Natural killer cell treated with Interleukin-12 subunit alpha and Interleukin-12 subunit beta and Interleukin-15 and Interleukin-18, amount 100 ng/mL, for 72 hours (primary cell): ENCODE data around the gene UGT2A3. TPM values are rescaled to one million over a fixed set of nuclear protein-coding genes. Genes with fewer than 3 reads are reported as not detected.
"Not testable (repeated sequence)": the region's sequence is repeated elsewhere in the genome, so short reads cannot be mapped to it uniquely, and the experiment has no call there.

Experiments
- ATAC-seq, 2 donors: fragments of 150-1000 bp; cut with Tn5 transposase in 1 of 2; sonication (Bioruptor Pico), chemical (Tn5 transposase) in 1 of 2; 2 replicates each; pipeline ENCODE4 v1.10.0; 2021
- DNase-seq: peaks from one replicate; pipeline ENCODE4 v3.0.0; 2022; ENCODE audit warnings: low spot score
- H3K27ac Mint-ChIP-seq, 2 donors: 1 replicate in 1 of 2; 2 replicates in 1 of 2; pipeline ENCODE4 v1.8.0; 2022; ENCODE audit warnings: mixed read lengths in 2 of 2, mild to moderate bottlenecking in 1 of 2, moderate library complexity in 1 of 2
- H3K27me3 Mint-ChIP-seq, 2 donors: 1 replicate in 1 of 2; 2 replicates in 1 of 2; pipeline ENCODE4 v1.8.0; 2022; ENCODE audit warnings: mixed read lengths in 2 of 2
- H3K36me3 Mint-ChIP-seq: one replicate; pipeline ENCODE4 v1.8.0; 2022; ENCODE audit warnings: mixed read lengths
- H3K4me1 Mint-ChIP-seq, 2 donors: 1 replicate in 1 of 2; 2 replicates in 1 of 2; pipeline ENCODE4 v1.8.0; 2022; ENCODE audit warnings: low read depth in 2 of 2, mixed read lengths in 2 of 2, mild to moderate bottlenecking in 1 of 2
- H3K4me3 Mint-ChIP-seq: one replicate; pipeline ENCODE4 v1.8.0; 2022; ENCODE audit warnings: mixed read lengths
- H3K9me3 Mint-ChIP-seq: 2 replicates; pipeline ENCODE4 v1.8.0; 2022; ENCODE audit warnings: mixed read lengths
- total RNA-seq, 2 donors: library from RNA; stranded (reverse); gene quantifications; one replicate each; pipeline ENCODE4 v1.2.3, GENCODE V29; 2022

The UGT2A3 gene
- not detected for total RNA-seq

DNA sequence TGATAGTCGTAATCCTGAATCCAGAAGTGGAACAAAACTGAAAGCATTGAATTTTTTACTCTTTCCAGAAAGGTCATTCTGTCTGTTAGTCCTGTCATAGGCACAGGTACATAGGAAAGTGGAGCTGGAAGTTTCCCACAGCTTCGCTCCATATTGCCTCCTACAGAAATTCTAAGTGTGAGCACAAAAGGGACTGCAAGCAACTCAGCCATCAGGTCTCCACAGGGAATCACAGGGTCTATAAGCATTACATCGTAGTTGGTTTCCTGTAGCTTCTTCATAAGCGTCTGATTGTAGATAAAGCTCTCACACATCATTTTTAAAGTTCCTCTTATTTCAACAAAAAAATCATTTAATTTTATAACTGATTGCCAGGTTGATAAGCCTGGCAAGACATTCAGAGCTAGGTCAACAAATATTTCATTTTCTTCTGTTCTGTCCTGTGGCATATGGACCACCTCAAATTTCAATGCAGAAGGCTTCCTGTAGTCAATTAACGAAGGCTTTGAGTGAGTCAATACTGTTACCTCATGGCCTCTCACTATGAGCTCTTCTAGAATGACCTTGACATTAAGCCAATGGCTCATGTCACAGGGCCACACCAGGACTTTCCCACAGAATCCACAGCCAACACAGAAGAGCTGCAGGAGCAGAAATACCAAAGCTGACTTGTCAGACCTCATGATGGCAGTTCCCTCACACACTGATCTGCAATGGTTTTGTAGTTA, at the start of gene UGT2A3:
Gene UGT2A3, minus strand, starts transcription at position 727 of the 728 bp plus-strand sequence. Its CDS starts 44 bp downstream, at position 683.
- no peak within 1 kb of the TSS for H3K27ac Mint-ChIP-seq
- no peaks in the 10 kb centered on the region for H3K4me1 Mint-ChIP-seq
- H3K36me3 Mint-ChIP-seq, result no peaks in the 10 kb centered on the region
- ATAC-seq (no peak), DNase-seq (no peak)
- H3K27me3 Mint-ChIP-seq, result no peaks in the 10 kb centered on the region
- H3K4me3 Mint-ChIP-seq, result no peak within 1 kb of the TSS
- peaks cover 4% of the 10 kb centered on the region for H3K9me3 Mint-ChIP-seq

GRCh38 chr4:68997040-68997439, 45.4 kb upstream of the UGT2A3 start:
- DNase-seq, result no peak
- Mint-ChIP-seq H3K36me3 (no peaks in the 10 kb centered on the region), H3K27ac (no peak overlapping the region), H3K27me3 (no peaks in the 10 kb centered on the region), H3K9me3 (peaks cover 13% of the 10 kb centered on the region), H3K4me1 (no peaks in the 10 kb centered on the region), H3K4me3 (no peak overlapping the region)
- no peak for ATAC-seq

- no peak for DNase-seq
These were observed 43.7 kb upstream of the UGT2A3 start for GRCh38 chr4:68995292-68995691.

DNA sequence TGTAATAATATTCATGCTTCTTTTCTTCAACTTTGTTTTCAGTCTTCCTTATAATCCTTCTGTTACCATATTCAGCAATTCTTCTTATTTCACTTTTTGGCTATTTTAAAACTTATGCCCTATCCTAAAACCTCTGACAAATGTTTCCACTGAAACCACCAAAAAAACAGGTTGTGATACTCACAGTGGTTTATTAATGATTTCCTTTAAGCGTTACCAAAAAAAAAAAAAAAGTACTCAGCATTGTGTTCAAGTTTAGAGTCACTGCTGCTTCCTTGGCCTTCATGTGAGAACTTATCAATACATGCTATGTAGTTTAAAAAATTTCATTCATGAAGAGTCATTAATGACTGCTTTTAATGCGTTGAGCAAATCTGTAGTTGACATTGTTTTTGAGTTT, 35.4 kb upstream of the UGT2A3 start:
- no peak for DNase-seq
- H3K36me3 Mint-ChIP-seq, result no peaks in the 10 kb centered on the region
- H3K27me3 Mint-ChIP-seq, result no peaks in the 10 kb centered on the region
- no peaks in the 10 kb centered on the region for H3K4me1 Mint-ChIP-seq
- no peak overlapping the region for H3K27ac Mint-ChIP-seq
- H3K4me3 Mint-ChIP-seq, result no peak overlapping the region
- H3K9me3 Mint-ChIP-seq, result peaks cover 10% of the 10 kb centered on the region
- ATAC-seq, result no peak

More at GRCh38 chr4:68995292-68995691, 43.7 kb upstream of the UGT2A3 start:
- ATAC-seq, result no peak
- Mint-ChIP-seq H3K27ac (no peak overlapping the region), H3K36me3 (no peaks in the 10 kb centered on the region), H3K9me3 (peaks cover 13% of the 10 kb centered on the region), H3K4me1 (no peaks in the 10 kb centered on the region), H3K4me3 (no peak overlapping the region), H3K27me3 (no peaks in the 10 kb centered on the region)

DNA sequence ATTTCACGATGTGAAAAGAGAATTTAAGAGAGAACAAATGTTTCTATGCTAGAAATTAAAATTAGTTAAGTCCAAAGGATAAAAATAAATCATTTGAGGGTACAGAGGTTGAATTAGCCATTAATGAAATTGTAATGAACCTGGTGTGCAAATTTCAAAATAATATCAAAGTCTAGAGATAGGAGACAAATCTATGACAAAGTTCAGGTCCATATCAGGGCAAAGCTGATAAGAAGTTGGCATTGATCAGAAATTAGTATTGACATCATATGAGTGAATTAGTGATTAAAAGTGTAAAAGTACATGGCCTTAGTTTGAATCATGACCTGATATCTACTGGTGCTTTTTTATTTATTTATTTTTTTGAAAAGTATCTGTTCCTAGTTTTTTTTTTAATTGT, 33.8 kb upstream of the UGT2A3 start:
- H3K9me3 Mint-ChIP-seq, result peaks cover 10% of the 10 kb centered on the region

GRCh38 chr4:68984947-68985346, 33.3 kb upstream of the UGT2A3 start:
- Mint-ChIP-seq H3K4me3 (no peak overlapping the region), H3K4me1 (no peaks in the 10 kb centered on the region), H3K36me3 (no peaks in the 10 kb centered on the region), H3K9me3 (peaks cover 13% of the 10 kb centered on the region), H3K27me3 (no peaks in the 10 kb centered on the region), H3K27ac (no peak overlapping the region)
- DNase-seq, result no peak
- no peak for ATAC-seq

More for the DNA sequence above, 33.8 kb upstream of the UGT2A3 start:
- H3K4me3 Mint-ChIP-seq, result no peak overlapping the region
- H3K4me1 Mint-ChIP-seq, result no peaks in the 10 kb centered on the region
- ATAC-seq, result no peak
- DNase-seq, result no peak
- no peak overlapping the region for H3K27ac Mint-ChIP-seq
- H3K27me3 Mint-ChIP-seq, result no peaks in the 10 kb centered on the region
- H3K36me3 Mint-ChIP-seq, result no peaks in the 10 kb centered on the region

DNA sequence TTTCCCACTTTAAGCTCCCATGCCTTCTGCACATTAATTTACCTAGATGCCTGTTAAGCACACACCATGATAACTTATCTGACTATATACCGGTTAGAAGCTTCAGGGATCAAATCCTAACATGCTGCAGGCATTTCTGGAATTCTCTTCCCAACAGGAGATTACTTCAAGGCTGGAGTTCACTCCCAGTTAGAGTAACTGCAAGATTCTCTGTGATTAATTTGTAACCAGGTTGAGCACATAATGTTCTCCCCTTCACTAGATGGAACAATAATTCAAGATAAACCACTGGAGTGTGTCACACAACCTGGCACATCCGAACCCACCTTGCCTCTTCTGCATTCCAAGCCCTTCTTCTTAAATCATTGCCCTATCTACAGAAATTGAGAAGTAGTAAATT, 11.8 kb upstream of the UGT2A3 start:
- H3K4me3 Mint-ChIP-seq, result no peak overlapping the region
- H3K4me1 Mint-ChIP-seq, result no peaks in the 10 kb centered on the region
- no peaks in the 10 kb centered on the region for H3K36me3 Mint-ChIP-seq
- H3K9me3 Mint-ChIP-seq, result peaks cover 16% of the 10 kb centered on the region
- no peak overlapping the region for H3K27ac Mint-ChIP-seq
- no peaks in the 10 kb centered on the region for H3K27me3 Mint-ChIP-seq
- no peak for ATAC-seq
- DNase-seq, result no peak

- H3K36me3 Mint-ChIP-seq, result no peaks in the 10 kb centered on the region
- no peaks in the 10 kb centered on the region for H3K27me3 Mint-ChIP-seq
- no peak for DNase-seq
- no peak overlapping the region for H3K4me3 Mint-ChIP-seq
- no peaks in the 10 kb centered on the region for H3K4me1 Mint-ChIP-seq
- H3K9me3 Mint-ChIP-seq, result peaks cover 15% of the 10 kb centered on the region
- H3K27ac Mint-ChIP-seq, result no peak overlapping the region
- ATAC-seq, result no peak
These were observed 11.3 kb upstream of the UGT2A3 start for GRCh38 chr4:68962868-68963267.

DNA sequence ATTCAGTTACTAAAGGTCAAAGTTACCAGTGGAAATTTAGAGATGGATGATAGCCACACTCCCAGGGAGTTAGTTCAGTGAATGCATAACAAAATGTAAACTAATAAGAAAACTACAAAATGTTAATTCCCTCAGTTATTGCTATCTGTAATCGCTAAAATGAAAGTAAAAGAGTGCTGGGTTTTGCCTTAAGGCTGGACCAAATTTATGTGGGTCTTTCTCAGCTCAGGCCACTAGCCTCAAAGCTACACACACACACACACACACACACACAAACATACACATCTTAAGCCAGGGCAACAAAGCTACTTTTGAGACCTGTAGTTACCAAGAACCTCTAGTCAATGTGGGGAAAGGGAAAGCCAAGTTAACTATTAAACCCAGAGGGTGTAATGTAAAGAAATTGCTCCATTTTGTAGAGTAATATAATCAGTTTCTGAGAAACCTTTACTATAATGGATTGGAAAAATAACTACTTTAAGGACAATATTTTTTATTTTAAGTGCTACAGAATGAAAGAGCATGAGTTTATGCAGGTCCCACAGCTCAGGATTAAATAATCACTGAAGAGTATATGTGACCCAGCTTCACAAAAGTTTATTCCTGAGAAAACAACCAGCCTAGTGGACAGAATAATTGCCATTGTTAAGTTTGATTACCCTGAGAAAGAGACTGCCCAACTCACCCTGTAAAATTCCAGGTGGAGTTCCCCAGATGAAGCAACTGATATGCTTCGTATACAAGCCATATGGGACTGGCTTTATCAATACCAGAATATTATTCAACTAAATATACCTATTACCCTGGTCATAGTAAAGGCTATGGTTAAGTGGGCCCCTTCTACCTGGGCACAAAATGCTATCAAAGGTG, 8.9 kb upstream of the UGT2A3 start:
- Mint-ChIP-seq H3K36me3 (no peaks in the 10 kb centered on the region), H3K27me3 (no peaks in the 10 kb centered on the region), H3K4me3 (no peak overlapping the region), H3K9me3 (peaks cover 12% of the 10 kb centered on the region), H3K4me1 (no peaks in the 10 kb centered on the region), H3K27ac (no peak overlapping the region)
- DNase-seq, result no peak
- ATAC-seq, result no peak

- not testable (repeated sequence) for H3K36me3 Mint-ChIP-seq, H3K4me1 Mint-ChIP-seq
These were observed 7.5 kb upstream of the UGT2A3 start for GRCh38 chr4:68959085-68959484.

DNA sequence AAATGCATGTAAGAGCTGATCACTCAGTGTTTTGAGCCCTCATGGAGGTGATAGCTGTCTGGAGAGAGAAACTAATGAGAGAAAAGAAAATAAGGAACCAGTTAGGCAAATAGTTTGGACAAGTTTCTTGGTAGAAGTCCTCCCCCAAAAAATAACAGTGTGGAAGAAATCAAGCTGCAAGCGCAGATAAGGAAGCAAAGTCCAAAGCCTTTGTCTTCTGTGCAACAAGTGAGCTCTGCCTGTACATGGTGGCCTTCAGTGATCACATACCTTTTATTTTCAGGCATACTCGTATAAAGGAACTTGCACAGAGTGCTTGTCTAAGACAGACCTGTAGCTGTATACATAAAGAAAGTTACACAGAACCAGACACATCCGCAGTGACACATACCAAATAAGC, 2.5 kb upstream of the UGT2A3 start:
- no peaks in the 10 kb centered on the region for H3K27me3 Mint-ChIP-seq
- peaks cover 4% of the 10 kb centered on the region for H3K9me3 Mint-ChIP-seq
- H3K4me1 Mint-ChIP-seq, result no peaks in the 10 kb centered on the region
- ATAC-seq, result no peak
- no peaks in the 10 kb centered on the region for H3K36me3 Mint-ChIP-seq
- H3K4me3 Mint-ChIP-seq, result no peak overlapping the region
- DNase-seq, result no peak
- H3K27ac Mint-ChIP-seq, result no peak overlapping the region

More at GRCh38 chr4:68959085-68959484, 7.5 kb upstream of the UGT2A3 start:
- ATAC-seq, H3K9me3 Mint-ChIP-seq, H3K27ac Mint-ChIP-seq, H3K27me3 Mint-ChIP-seq, H3K4me3 Mint-ChIP-seq, DNase-seq: not testable (repeated sequence)

- Mint-ChIP-seq H3K27ac (no peak overlapping the region), H3K36me3 (no peaks in the 10 kb centered on the region), H3K4me3 (no peak overlapping the region), H3K4me1 (no peaks in the 10 kb centered on the region), H3K27me3 (no peaks in the 10 kb centered on the region), H3K9me3 (peaks cover 4% of the 10 kb centered on the region)
- ATAC-seq, result no peak
- no peak for DNase-seq
These were observed 1.5 kb upstream of the UGT2A3 start for GRCh38 chr4:68953056-68953596.

DNA sequence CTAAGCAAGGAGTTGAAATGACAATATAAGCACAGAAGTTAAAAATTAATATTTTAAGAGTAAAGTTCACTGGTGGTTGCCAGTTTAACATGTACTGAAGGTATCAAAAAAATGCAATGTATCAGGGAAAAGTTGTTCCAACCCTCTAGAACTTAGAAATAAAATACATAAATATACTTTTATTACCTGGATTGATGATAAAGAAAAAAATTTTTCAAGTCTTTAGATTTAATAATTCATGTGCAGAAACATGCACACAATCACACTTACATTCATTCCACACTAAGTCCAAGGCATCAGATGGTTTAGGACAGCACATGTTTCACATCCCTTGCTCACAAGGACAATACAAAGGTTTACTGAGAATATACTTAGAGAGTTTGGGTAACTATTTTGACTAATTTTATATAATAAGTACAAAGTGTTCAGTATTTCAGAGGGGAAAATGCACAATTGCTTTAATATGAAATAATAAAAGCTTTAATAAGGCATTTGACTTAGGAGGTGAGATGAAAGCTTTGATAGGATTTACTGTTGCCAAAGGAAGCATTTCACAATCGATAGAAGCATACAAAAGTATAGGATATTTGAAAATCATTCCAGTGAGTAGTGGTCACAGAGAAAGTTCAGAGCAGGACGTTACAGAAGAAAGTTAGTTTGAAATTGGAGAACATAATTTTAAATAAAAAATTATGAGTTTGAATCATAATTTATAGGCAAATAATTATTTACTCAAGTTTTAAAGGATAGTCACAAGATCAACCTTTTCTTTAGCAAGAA, 392 bp upstream of the UGT2A3 start:
- peaks cover 4% of the 10 kb centered on the region for H3K9me3 Mint-ChIP-seq
- H3K27ac Mint-ChIP-seq, result no peak overlapping the region
- H3K36me3 Mint-ChIP-seq, result no peaks in the 10 kb centered on the region
- no peak for DNase-seq
- ATAC-seq, result no peak
- no peak overlapping the region for H3K4me3 Mint-ChIP-seq
- H3K4me1 Mint-ChIP-seq, result no peaks in the 10 kb centered on the region
- H3K27me3 Mint-ChIP-seq, result no peaks in the 10 kb centered on the region
